GM23338 (cell line): ENCODE measurements around the gene EGFR.

Experiments
- EZH2 ChIP-seq: fragments of 200-600 bp; sonication (generic); IDR thresholded peaks from one replicate; pipeline ENCODE4 v1.8.0; 2017; ENCODE audit warnings: antibody characterized with exemption, mild to moderate bottlenecking, low read depth; ENCODE audit not compliant: unreplicated experiment
- EZH2phosphoT487 ChIP-seq: fragments of 200-600 bp; sonication (generic); IDR thresholded peaks from one replicate; pipeline ENCODE4 v1.8.1; 2018; ENCODE audit warnings: antibody characterized with exemption; ENCODE audit not compliant: unreplicated experiment
- JUNB ChIP-seq: IDR thresholded peaks from one replicate; pipeline ENCODE4 v1.6.1; 2016; ENCODE audit warnings: antibody characterized with exemption; ENCODE audit not compliant: unreplicated experiment
- NANOG ChIP-seq: IDR thresholded peaks from 2 replicates; pipeline ENCODE4 v1.6.1; 2016; ENCODE audit warnings: antibody characterized with exemption, borderline replicate concordance
- POLR2AphosphoS5 ChIP-seq: IDR thresholded peaks from 2 replicates; pipeline ENCODE4 v1.6.1; 2016; ENCODE audit warnings: antibody characterized with exemption, low read depth
- REST ChIP-seq: IDR thresholded peaks from one replicate; pipeline ENCODE4 v1.6.1; 2018; ENCODE audit warnings: antibody characterized with exemption; ENCODE audit not compliant: unreplicated experiment
- ZNF114 ChIP-seq: fragments of 250-450 bp; sonication (Bioruptor Pico); IDR thresholded peaks from 2 replicates; pipeline ENCODE4 v1.5.0; 2020; ENCODE audit warnings: mild to moderate bottlenecking, moderate library complexity
- TF ChIP-seq, protein P1 (sequence below), 2 experiments: fragments of 200-600 bp in 1 of 2; sonication (generic) in 1 of 2; conservative IDR thresholded peaks; 2 replicates each; pipeline versions ENCODE4 v1.5.1 to v1.6.1; 2016 to 2017; ENCODE audit warnings: antibody characterized with exemption in 2 of 2, low read depth in 2 of 2, mild to moderate bottlenecking in 2 of 2, moderate library complexity in 1 of 2
- TF ChIP-seq, protein P2 (sequence below): IDR thresholded peaks from 2 replicates; pipeline ENCODE4 v1.6.1; 2016; ENCODE audit warnings: antibody characterized with exemption

DNA sequence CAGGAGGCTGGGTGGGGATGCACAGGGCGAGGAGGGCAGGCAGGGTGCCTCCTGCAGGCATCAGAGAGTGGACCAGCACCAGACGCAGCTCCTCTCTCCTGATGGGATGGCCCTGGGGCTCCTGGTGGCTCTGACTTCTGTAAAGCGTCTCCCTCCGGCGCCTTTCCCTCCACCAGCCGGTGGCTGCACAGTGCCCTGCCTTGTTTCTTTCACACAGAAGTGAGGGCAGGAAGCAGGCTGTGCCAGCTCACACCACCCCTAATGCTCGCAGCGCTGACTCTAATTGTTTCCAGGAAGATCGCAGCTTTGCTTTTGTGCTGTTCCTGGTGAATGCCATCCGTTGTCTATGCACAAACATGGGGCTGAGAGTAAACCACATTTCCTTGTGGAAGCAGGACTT, 194.0 kb downstream of the EGFR start:
- TF ChIP-seq EZH2 (no peak), POLR2AphosphoS5 (no peak), REST (no peak), EZH2phosphoT487 (no peak), JUNB (no peak), ZNF114 (no peak), NANOG (no peak)
- TF ChIP-seq, protein P1, sequence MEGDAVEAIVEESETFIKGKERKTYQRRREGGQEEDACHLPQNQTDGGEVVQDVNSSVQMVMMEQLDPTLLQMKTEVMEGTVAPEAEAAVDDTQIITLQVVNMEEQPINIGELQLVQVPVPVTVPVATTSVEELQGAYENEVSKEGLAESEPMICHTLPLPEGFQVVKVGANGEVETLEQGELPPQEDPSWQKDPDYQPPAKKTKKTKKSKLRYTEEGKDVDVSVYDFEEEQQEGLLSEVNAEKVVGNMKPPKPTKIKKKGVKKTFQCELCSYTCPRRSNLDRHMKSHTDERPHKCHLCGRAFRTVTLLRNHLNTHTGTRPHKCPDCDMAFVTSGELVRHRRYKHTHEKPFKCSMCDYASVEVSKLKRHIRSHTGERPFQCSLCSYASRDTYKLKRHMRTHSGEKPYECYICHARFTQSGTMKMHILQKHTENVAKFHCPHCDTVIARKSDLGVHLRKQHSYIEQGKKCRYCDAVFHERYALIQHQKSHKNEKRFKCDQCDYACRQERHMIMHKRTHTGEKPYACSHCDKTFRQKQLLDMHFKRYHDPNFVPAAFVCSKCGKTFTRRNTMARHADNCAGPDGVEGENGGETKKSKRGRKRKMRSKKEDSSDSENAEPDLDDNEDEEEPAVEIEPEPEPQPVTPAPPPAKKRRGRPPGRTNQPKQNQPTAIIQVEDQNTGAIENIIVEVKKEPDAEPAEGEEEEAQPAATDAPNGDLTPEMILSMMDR (conservative IDR thresholded peaks at IDR 0.05; ENCODE audit: low read depth in 2 of 2), result no peak
- TF ChIP-seq, protein P2, sequence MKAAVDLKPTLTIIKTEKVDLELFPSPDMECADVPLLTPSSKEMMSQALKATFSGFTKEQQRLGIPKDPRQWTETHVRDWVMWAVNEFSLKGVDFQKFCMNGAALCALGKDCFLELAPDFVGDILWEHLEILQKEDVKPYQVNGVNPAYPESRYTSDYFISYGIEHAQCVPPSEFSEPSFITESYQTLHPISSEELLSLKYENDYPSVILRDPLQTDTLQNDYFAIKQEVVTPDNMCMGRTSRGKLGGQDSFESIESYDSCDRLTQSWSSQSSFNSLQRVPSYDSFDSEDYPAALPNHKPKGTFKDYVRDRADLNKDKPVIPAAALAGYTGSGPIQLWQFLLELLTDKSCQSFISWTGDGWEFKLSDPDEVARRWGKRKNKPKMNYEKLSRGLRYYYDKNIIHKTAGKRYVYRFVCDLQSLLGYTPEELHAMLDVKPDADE, result no peak
